ENCODE data around the gene MAD2L2.

GRCh38 chr1:11705596-11705995 is 24.6 kb upstream of the MAD2L2 start:
- TF ChIP-seq TP53 (CRISPR knock-in tag; IDR thresholded peaks at IDR 0.05) (no peak), MAX (IDR thresholded peaks at IDR 0.05) (no peak), CTCF (IDR thresholded peaks at IDR 0.05) (no peak), RAD21 (conservative IDR thresholded peaks at IDR 0.05 in 1 of 2, IDR thresholded peaks at IDR 0.05 in 1 of 2) (no peak), CHD4 (IDR thresholded peaks at IDR 0.05; ENCODE audit: borderline replicate concordance) (no peak), POLR2A (IDR thresholded peaks at IDR 0.05; ENCODE audit: low read length) (no peak), EP300 (IDR thresholded peaks at IDR 0.05) (no peak), CEBPB (IDR thresholded peaks at IDR 0.05) (no peak), JUN (IDR thresholded peaks at IDR 0.05) (no peak), USF2 (IDR thresholded peaks at IDR 0.05) (no peak), MYC (IDR thresholded peaks at IDR 0.05; ENCODE audit: borderline replicate concordance, low read length) (no peak)
